Lung (tissue), 12 donors: ENCODE data around the gene HPSE2. TPM values are rescaled to one million over a fixed set of nuclear protein-coding genes. Genes with fewer than 3 reads are reported as not detected.

Experiments
- ATAC-seq: fragments of 200-7000 bp; cut with Tn5 transposase; one replicate; pipeline ENCODE4 v1.9.1; 2020; ENCODE audit warnings: moderate number of reproducible peaks; ENCODE audit not compliant: insufficient read depth, low FRiP score
- DNase-seq, 3 donors: peaks; one replicate each; pipeline ENCODE4 v3.0.0-alpha.2; 2013 to 2017
- H3K27ac ChIP-seq, 2 donors: one replicate each; pipeline ENCODE4 v1.5.1; 2013; ENCODE audit warnings: mild to moderate bottlenecking in 2 of 2, moderate library complexity in 2 of 2, control low read depth in 1 of 2, inconsistent platforms in 1 of 2, low read depth in 1 of 2, low read length in 1 of 2
- H3K27me3 ChIP-seq, 3 donors: one replicate each; pipeline ENCODE4 v1.5.1; 2013; ENCODE audit warnings: low read length in 2 of 3; ENCODE audit not compliant: control insufficient read depth in 3 of 3, insufficient read depth in 3 of 3
- H3K36me3 ChIP-seq, 4 donors: one replicate each; pipeline ENCODE4 v1.5.1; 2013; ENCODE audit warnings: low read length in 4 of 4, mild to moderate bottlenecking in 1 of 4, moderate library complexity in 1 of 4; ENCODE audit not compliant: control insufficient read depth in 4 of 4, insufficient read depth in 4 of 4
- H3K4me1 ChIP-seq, 5 donors: one replicate each; pipeline ENCODE4 v1.5.1; 2013; ENCODE audit warnings: low read length in 5 of 5, mild to moderate bottlenecking in 2 of 5, moderate library complexity in 1 of 5; ENCODE audit not compliant: control insufficient read depth in 5 of 5, insufficient read depth in 5 of 5
- H3K4me3 ChIP-seq: one replicate; pipeline ENCODE4 v1.5.1; 2013; ENCODE audit warnings: mild to moderate bottlenecking, control low read depth, moderate library complexity
- H3K9ac ChIP-seq, 2 donors: one replicate each; pipeline ENCODE4 v1.5.1; 2013; ENCODE audit warnings: low read length in 2 of 2, control low read depth in 1 of 2; ENCODE audit not compliant: insufficient read depth in 1 of 2
- H3K9me3 ChIP-seq, 4 donors: one replicate each; pipeline ENCODE4 v1.5.1; 2013; ENCODE audit warnings: low read length in 3 of 4, mild to moderate bottlenecking in 1 of 4, moderate library complexity in 1 of 4; ENCODE audit not compliant: control insufficient read depth in 4 of 4, insufficient read depth in 3 of 4
- whole genome bisulfite sequencing, 2 donors: extraction: QIAGEN DNeasy Blood & Tissue Kit; methylation state at CpG; one replicate each; pipeline ENCODE4 v1.1.7; 2013; 5-methylcytosine and 5-hydroxymethylcytosine counted together
- polyA plus RNA-seq, 2 donors: library from polyadenylated mRNA; stranded (reverse); fragments of 200-250 nt; gene quantifications; one replicate each; pipeline ENCODE4 v1.2.1, GENCODE V29; 2013
- total RNA-seq, 2 donors: library from RNA; depleted of rRNA in 1 of 2; stranded (reverse); fragments of >200 nt in 1 of 2; gene quantifications; one replicate each; pipeline ENCODE4 v1.2.1, GENCODE V29; 2014 to 2021
- TF ChIP-seq, protein P1 (sequence below): IDR thresholded peaks from 2 replicates; pipeline ENCODE4 v1.5.1; 2012; ENCODE audit warnings: mild to moderate bottlenecking; ENCODE audit errors: control extremely low read depth, extremely low read depth
- donor health status: control.
- donor health status: control.
- donor health status: Bipolar disorder and iron deficiency.
- donor health status: healthy.
- donor health status: DM: yes; HTN: yes; CAD: no.

Gene HPSE2
- total and polyA plus RNA-seq, 4 donors: 0.32 to 47.3 (median 1.9) TPM

- H3K27me3 ChIP-seq: no peaks in the 10 kb centered on the region
- H3K4me1 ChIP-seq: no peaks in the 10 kb centered on the region
- no peak overlapping the region for H3K9ac ChIP-seq
- peaks cover 0 to 3% (median 0%) of the 10 kb centered on the region in 4 donors for H3K9me3 ChIP-seq
- ATAC-seq (no peak), DNase-seq (no peak)
- H3K27ac ChIP-seq: no peak overlapping the region
- no peak overlapping the region for H3K4me3 ChIP-seq
- WGBS, 2 donors: 93 to 95% methylated on average over 2 of the region's 2 CpGs
- TF ChIP-seq, protein P1, sequence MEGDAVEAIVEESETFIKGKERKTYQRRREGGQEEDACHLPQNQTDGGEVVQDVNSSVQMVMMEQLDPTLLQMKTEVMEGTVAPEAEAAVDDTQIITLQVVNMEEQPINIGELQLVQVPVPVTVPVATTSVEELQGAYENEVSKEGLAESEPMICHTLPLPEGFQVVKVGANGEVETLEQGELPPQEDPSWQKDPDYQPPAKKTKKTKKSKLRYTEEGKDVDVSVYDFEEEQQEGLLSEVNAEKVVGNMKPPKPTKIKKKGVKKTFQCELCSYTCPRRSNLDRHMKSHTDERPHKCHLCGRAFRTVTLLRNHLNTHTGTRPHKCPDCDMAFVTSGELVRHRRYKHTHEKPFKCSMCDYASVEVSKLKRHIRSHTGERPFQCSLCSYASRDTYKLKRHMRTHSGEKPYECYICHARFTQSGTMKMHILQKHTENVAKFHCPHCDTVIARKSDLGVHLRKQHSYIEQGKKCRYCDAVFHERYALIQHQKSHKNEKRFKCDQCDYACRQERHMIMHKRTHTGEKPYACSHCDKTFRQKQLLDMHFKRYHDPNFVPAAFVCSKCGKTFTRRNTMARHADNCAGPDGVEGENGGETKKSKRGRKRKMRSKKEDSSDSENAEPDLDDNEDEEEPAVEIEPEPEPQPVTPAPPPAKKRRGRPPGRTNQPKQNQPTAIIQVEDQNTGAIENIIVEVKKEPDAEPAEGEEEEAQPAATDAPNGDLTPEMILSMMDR: no peak
- H3K36me3 ChIP-seq: no peaks in the 10 kb centered on the region
Measured at GRCh38 chr10:98482096-98482495, 753.6 kb downstream of the HPSE2 start.

GRCh38 chr10:98481404-98481945 lies 754.2 kb downstream of the HPSE2 start:
- no peak overlapping the region for H3K4me3 ChIP-seq
- TF ChIP-seq, protein P1: no peak
- no peak overlapping the region for H3K27ac ChIP-seq
- no peaks in the 10 kb centered on the region for H3K4me1 ChIP-seq
- ATAC-seq (no peak), DNase-seq (no peak)
- WGBS, 2 donors: 86 to 90% methylated on average over 5 of the region's 5 CpGs
- no peak overlapping the region for H3K9ac ChIP-seq
- H3K9me3 ChIP-seq: peaks cover 0 to 3% (median 0%) of the 10 kb centered on the region in 4 donors
- H3K36me3 ChIP-seq: no peaks in the 10 kb centered on the region
- no peaks in the 10 kb centered on the region for H3K27me3 ChIP-seq

GRCh38 chr10:98478430-98479222 lies 757.0 kb downstream of the HPSE2 start:
- TF ChIP-seq, protein P1: no peak
- H3K36me3 ChIP-seq: no peaks in the 10 kb centered on the region
- no peak overlapping the region for H3K27ac ChIP-seq
- no peak overlapping the region for H3K4me3 ChIP-seq
- peaks cover 0 to 4% (median 0%) of the 10 kb centered on the region in 5 donors for H3K4me1 ChIP-seq
- peaks cover 0 to 2% (median 0%) of the 10 kb centered on the region in 4 donors for H3K9me3 ChIP-seq
- DNase-seq (no peak), ATAC-seq (no peak)
- H3K27me3 ChIP-seq: no peaks in the 10 kb centered on the region
- no peak overlapping the region for H3K9ac ChIP-seq
- 71 to 81% methylated on average over 6 of the region's 6 CpGs for WGBS, 2 donors
